GM11168 (cell line): ENCODE results near the gene PRR9.
"Not testable (repeated sequence)": the region's sequence is repeated elsewhere in the genome, so short reads cannot be mapped to it uniquely, and the experiment has no call there.

Experiments used
- in situ Hi-C: fragments of 300-500 bp; cut with MboI; formaldehyde crosslinking; loops from one replicate; pipeline ENCODE4 v1.12.0; 2022; ENCODE audit warnings: low sequenced_read_pairs; ENCODE audit not compliant: unreplicated experiment

The PRR9 gene

DNA sequence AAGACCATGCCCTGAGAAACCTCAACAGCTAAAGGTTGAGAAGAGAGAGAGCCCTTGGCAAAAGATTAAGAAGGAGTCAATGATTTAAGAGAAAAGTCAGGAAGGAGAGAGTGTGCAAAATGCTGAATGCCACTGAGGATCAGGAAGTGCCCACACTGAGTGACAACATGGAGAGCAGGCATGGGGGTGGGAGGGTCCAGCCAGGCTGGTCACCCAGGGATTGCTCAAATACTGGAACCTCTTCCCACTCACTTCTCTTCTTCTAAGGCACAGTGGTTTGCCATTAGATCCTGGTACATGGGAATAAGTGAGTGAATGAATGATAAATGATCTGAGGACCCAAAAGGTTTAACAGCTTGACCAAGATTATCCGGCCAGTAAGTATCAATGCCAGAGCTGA lies 11.1 kb downstream of the PRR9 start:
- in situ Hi-C loops, result no loop called here

DNA sequence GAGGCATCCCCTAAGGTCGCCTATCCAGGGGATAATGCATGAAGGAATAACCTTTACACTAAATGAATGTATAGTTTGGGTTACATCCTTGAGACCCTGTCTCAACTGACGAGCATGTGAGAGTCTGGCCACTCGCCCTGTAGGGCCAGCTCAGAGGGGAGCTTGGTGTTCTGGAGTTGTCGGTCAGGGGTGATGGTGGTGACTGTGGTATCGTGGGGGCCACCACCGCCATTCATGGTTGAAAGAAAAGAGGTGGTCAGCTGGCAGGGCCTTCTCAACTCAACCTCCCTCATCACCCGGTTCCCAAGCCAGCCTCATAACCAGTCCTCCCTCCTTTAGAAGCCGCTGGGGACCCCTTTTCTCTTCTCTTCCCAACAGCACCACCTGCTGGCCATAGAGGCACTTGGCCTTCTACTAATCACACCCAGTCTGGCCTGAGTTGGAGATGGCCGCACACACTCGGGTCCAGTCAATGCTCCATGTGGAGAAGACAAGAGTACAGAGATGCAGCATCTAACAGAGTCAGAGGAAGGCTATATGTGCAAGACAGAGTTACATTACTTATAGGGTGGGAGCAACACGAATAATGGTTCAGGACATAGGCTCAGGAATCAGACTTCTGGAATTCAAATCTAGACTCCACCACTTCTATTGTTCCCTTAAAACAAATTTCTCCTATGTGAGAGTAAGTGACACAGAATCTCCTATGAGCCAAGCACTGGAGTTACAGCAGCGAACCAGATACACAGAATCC lies 11.9 kb downstream of the PRR9 start:
- in situ Hi-C loops, result not testable (repeated sequence)

DNA sequence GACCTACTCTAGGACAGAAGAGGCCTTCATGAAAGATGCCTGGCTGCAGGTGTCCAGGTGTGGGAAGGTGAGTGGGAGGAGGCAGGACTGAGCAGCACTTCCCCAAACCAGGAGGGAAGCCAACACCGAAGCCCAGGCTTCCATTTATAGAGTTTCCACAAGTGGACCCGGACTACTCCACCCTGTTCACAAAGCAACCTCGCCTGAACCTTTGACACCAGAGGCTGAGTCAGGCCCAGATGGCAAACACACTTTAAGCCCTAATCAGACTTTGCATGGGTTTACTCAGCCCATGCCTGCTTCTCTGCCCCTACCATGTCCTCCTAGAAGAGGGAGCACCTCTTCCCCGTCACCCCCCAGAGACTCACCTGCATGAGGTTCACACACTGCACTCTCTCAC lies 14.0 kb downstream of the PRR9 start:
- in situ Hi-C loops, result no loop called here

DNA sequence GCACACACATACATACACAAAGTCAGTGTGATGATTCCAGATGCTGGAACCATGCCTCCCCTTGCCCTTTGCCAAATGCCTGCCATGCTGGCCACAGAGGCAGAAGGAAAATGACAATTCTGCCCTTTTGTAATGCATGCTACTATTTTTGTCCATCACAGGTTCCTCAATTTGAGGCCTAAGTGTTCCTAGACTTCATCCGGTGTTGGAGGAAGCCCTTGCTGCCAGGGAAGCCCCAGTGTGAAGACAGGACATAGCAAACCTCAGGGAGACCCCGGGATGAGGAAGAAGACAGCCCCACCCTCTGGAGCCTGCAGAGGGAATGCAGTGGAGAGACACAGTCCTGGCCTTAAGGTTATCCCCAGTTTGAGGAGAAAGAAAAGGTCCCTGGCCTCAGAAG lies 14.4 kb downstream of the PRR9 start:
- in situ Hi-C loops, result no loop called here

DNA sequence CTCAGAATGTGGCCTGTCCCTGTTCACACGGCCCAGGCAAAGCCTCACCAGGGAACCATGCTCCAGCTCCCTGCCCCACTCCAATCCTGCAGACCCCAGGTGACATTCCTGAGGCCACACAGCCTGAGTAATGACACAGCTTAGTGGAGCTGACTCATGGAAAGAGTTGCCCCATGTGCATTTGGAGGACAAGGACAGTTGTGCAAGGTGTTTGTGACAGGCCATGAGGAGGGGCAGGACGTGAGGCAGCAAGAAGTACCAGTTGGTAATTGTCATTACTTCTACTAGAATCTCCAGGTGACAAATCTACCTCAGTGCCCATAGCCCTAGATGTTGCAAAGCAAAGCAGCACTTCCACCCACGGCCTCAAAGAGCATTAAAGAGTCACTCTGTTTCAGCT lies 15.2 kb downstream of the PRR9 start:
- in situ Hi-C loops, result no loop called here

DNA sequence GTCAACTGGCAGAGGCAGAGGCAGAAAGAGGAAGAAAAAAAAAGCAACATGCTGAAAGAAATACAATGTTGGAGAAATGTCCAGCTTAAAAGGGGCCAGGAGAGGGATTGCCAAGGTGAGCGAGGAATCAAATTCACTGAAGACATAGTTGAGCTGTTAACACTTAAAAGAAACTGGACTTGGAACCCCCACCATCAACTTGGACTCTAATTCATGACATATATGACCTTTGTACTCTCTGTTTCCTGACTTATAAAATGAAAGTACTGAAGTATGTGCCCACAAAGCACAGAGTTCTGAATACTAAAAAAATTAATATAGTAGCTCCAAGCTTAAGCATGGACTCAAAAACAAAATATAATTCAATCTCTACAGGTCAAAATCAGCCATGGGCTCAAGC lies 16.1 kb downstream of the PRR9 start:
- in situ Hi-C loops, result no loop called here

DNA sequence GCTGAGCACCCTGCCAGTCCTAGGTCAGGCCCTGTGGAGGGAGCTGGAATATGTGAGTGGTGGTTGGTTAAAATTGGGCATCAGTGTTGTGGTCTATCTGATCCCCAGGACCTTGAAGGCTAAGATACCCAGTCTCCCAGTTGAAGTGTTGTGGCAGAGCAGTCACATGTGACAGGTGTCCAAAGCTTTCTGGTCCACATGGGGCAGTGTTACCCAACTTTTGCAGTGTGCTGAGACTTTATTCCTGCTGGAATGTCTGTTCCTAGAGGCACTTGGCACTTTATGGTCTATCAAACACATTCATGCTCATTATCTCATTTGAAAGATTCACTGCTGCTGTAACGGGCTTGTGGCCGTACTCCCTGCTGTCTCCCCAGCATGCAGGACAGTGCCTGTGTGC lies 21.1 kb downstream of the PRR9 start:
- in situ Hi-C loops, result no loop called here

DNA sequence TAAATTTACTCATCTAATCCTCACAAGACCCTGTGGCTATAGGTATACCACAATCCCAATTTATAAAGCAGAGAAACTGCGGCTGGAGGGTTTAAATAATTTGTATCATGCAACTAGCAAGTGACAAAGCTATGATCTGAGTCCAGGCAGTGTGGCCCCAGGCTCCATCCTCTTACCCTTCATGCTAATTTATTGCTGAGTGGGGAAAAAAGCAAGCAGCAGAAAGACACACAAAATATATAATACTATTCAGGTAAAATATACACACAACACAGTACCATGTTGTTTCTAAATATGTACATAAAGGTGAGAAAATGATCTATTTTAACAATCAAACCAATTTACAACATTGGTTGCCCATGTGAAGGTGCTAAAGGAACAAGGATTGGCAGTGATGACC lies 24.8 kb downstream of the PRR9 start:
- in situ Hi-C loops, result no loop called here

DNA sequence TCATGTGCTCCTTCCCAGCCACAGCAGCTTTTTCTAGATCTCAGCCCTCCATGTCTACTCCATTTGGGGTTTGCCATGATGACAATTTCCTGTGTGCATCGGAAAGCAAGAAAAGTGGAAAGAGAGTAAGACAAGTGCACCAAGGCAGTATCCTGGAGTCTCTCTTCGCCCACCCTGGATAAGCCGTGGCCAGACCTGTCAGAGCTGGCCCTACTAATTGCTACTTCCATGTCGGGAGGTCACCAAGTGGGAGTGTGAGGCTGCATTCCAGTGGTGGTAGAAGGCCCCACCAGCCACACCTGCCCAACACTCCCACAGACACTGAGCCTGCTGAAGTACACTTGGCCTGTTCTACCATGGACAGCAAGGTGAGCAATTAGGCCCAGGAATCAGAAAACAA lies 28.1 kb downstream of the PRR9 start:
- in situ Hi-C loops, result no loop called here

DNA sequence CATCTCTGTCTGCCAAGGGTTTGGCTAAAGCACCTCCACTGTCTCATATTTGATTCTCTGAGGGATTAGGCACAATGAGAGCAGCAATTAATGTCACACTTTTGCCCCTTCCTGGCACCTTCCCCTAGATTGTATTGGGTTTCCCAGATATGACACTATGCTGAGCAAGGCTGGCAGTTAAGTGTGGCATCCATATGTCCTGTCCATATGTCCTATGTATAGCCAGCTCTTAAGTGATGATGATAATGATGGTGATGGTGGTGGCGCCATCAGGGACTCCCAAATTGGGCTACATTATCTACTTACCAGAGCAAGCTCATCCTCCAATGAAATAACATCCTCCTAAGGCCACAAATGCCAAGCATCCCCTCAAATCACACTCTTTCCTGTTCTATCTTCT lies 28.6 kb downstream of the PRR9 start:
- in situ Hi-C loops, result no loop called here

DNA sequence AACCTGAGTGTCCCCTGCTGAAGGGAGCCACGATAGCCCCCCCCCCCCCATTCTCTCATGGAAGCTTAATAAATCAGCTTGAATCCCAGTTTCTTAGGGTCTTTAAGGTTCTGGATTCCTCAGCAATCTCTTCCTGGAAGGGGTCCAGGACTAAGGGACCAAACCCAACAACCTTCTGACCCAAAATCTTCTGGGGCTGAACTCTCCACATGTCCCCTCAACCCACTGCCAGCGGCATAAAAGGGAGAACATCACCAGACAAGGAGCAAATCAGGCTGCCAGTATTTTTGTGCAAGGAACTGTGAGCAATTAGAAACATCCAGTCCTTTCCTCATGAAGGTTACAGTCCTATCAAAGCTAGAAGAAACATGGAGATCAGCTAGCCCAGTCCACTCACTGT lies 29.4 kb downstream of the PRR9 start:
- in situ Hi-C loops, result no loop called here

DNA sequence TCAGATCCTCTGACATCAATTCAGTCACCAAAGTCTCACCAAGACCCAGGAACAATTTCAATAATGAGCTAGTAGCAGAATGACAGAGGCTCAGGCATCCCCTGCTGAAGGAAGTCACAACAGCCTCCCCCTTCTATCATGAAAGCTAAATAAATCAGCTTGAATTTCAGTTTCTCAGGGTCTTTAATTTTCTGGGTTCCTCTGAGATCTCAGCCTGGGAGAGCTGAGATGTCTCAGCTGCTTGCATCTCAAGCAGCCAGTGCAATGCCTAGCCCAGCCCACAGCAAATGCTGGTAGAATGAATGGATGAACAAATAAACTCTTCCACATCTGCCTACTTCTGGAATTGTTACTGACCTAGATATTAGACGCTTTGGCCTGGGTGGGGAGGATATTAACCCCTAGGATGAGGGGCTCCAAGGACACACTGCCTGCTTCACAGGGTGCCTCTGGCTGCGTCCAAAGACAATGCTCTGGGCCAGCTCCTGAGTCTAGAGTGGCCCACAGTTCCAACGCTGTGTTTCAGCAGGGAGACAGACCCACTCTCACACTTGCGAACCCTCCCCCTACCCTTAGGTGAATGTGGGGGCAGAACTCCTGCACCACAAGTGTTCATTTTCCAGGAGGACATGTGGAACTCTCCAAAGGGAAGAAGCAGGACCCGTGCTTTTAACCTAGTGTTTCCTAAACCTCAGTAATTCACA lies 30.9 kb downstream of the PRR9 start:
- in situ Hi-C loops, result no loop called here

DNA sequence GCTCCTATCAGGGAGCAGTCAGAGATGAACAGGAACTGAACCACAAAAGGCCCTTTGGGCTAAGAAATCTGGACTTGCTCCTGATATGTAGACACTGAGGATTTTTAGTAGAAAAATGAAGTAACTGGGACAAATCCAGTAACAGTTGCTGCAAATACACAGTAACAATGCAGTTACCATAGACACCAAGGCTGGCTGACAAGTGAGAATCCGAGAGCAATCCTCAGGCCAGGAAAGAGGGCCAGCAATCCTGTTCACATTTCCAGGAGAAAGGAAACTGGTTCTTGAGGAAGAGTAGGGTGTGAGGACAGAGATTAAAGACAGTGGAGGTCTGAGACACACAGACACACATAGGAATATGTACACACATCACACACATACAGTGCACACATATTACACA lies 32.8 kb downstream of the PRR9 start:
- in situ Hi-C loops, result no loop called here

DNA sequence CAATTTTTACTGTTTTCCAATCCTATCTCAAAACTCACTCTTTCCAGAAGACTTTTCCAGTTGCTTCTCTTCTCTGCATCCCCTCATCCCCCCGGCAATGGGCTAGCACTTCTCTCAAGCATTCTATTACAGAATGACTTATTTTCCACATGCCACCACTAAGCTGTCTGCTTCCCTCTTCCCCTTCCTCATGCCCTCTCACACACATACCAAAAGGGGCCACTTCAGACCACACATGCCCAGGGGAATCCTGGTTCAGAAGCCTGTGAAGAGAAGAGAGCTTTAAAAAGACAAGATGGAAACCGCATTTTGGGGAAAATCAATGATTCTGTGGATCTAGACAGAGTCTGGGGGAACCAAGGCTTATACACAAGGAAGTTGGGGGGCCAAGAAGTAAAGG lies 33.7 kb downstream of the PRR9 start:
- in situ Hi-C loops, result no loop called here

DNA sequence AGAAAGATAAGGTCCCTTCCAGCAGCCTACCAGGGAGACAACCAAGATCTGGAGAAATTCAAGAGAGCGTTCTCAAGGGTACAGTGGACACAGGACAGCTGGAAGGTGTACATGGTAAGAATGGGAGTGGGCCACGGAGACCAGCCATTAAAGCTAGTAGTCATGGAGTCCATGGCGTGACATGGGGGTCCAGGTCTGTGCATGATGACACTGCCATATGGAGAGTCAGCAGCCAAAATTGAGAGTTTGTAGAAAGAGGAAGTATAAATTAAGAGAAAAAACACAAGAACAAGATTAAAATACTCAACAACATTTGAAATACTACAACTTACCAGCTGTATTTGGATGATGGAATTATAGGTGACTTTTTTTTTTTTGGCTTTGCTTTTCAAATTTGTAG lies 34.2 kb downstream of the PRR9 start:
- in situ Hi-C loops, result no loop called here

DNA sequence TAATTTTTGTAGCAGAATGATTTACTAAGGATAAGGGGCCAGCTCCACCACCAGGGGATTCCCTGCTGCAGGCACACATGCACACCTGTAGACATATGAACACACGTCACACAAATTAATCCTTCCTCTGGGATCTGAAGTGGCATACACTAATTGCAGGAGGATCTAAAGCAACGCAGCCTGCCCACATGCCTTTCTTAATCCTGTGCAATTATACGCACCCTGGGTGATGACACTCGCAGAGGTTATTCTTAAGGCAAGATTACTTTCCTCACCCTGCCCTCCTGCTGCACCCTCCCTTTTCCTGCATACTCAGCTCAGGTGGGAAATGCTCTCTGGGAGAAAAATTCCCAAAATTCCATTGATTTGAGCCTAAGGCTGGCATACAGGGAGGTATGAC lies 34.6 kb downstream of the PRR9 start:
- in situ Hi-C loops, result no loop called here

DNA sequence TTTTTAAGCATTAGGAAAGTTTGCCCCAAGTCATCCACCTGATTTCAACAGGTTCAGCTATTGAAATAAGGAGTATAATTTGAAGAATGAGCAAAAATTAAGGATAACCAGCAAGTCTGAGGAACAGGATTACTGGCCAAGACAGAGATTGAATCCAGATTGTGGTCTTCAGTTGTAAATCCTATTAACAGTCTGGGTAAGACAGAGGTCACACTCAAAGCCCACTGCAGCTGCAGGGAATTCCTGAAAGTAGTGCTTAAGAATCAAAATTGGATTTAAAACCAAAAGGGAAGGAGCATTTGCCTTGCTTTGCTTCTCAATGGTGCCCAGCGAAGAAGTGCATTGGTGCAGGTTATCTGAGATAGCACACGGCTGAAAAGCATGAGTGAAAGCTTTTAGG lies 35.7 kb downstream of the PRR9 start:
- in situ Hi-C loops, result no loop called here

DNA sequence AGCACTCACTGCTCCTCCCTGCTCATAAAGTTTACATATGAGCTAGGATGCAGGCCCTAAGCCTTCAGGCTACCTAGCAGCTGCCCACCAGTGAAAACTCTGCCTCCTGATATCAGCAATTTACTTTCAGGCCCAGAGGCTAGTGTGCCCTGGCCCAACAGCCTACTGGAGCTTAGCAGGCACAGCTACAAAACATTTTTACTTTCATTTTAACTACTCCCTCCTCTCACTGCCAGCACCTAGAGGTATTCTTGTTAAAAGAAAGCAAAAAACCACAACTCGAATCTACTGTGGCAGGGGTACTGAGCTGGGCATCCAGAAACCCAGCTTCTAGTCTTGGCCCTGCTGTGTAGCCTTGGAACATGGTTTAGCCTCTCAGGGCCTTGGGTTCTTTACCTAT lies 36.3 kb downstream of the PRR9 start:
- in situ Hi-C loops, result no loop called here

DNA sequence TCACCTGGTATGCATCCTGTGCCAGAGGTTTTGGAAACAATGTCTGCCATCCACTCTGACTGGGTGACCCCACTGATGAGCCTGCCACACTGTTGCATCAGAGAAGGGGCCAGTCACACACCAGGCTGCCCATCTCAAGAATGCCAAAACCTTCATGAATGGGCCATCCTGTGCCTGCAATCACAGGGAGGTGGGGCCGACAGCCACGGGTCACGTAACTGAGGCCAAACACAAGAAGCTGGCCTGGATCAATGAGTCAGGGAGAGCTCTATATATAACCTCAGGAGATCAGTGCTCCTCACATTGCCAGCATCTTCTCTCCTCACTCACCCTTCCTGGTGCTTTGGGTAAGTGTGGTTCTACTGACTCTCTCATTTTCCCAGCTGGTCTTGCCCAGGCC lies 42.0 kb downstream of the PRR9 start, which contains the start of gene LORICRIN:
Gene LORICRIN (plus strand): TSS at position 301 of the 400 bp plus-strand sequence. CDS start 1,263 bp downstream, outside the sequence.
- in situ Hi-C loops, result no loop called here

DNA sequence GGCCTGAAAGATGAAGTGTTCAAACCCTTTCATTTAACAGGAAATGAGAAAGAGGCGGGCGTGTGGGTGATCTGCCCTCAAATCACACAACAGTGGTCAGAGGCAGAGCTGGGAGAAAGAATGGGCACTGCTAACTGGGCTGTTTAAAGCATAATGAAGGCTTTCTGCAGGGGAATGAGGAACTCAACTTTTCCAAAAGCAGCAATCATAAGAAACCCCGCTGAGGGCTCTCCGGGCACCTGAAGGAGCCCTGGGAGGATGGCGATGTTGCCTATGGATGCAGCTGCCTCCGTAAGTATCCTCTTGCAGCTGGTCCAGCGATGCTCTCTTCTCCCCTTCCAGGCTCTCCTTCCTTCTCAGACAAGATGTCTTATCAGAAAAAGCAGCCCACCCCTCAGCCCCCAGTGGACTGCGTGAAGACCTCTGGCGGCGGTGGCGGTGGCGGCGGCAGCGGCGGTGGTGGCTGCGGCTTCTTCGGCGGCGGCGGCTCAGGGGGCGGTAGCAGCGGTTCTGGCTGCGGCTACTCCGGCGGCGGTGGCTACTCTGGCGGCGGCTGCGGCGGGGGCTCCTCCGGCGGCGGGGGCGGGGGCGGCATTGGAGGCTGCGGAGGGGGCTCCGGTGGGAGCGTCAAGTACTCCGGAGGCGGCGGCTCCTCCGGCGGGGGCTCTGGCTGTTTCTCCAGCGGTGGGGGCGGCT lies 43.3 kb downstream of the PRR9 start:
- in situ Hi-C loops, result no loop called here

DNA sequence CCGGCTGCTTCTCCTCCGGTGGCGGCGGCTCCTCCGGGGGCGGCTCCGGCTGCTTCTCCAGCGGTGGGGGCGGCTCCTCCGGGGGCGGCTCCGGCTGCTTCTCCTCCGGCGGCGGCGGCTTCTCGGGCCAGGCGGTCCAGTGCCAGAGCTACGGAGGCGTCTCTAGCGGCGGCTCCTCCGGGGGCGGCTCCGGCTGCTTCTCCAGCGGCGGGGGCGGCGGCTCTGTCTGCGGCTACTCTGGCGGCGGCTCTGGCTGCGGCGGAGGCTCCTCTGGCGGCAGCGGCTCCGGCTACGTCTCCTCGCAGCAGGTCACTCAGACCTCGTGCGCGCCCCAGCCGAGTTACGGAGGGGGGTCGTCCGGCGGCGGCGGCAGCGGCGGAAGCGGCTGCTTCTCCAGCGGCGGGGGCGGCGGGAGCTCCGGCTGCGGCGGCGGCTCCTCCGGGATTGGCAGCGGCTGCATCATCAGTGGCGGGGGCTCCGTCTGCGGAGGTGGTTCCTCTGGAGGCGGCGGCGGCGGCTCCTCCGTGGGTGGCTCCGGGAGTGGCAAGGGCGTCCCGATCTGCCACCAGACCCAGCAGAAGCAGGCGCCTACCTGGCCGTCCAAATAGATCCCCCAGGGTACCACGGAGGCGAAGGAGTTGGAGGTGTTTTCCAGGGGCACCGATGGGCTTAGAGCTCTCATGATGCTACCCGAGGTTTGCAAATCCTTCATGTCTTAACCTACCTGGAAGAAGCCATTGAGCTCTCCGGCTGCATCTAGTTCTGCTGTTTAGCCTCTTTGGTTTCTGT lies 44.1 kb downstream of the PRR9 start:
- in situ Hi-C loops, result no loop called here
